Muscle layer of colon (tissue), 2 donors: ENCODE measurements around the gene NFIL3.
"Not testable (repeated sequence)": the region's sequence is repeated elsewhere in the genome, so short reads cannot be mapped to it uniquely, and the experiment has no call there.

ENCODE experiments used
- H3K27ac ChIP-seq: one replicate; pipeline ENCODE4 v1.7.0; 2013; ENCODE audit warnings: low read depth, mild to moderate bottlenecking, low read length, moderate library complexity
- H3K27me3 ChIP-seq, 2 donors: one replicate each; pipeline ENCODE4 v1.7.0; 2013; ENCODE audit warnings: low read length in 2 of 2, mild to moderate bottlenecking in 2 of 2; ENCODE audit not compliant: insufficient read depth in 2 of 2, control insufficient read depth in 1 of 2
- H3K36me3 ChIP-seq: one replicate; pipeline ENCODE4 v1.7.0; 2013; ENCODE audit warnings: mild to moderate bottlenecking, low read length; ENCODE audit not compliant: insufficient read depth
- H3K4me1 ChIP-seq: one replicate; pipeline ENCODE4 v1.7.0; 2013; ENCODE audit warnings: mild to moderate bottlenecking, low read length; ENCODE audit not compliant: insufficient read depth
- H3K4me3 ChIP-seq, 2 donors: one replicate each; pipeline ENCODE4 v1.7.0; 2013; ENCODE audit warnings: low read length in 2 of 2, low read depth in 1 of 2, mild to moderate bottlenecking in 1 of 2, moderate library complexity in 1 of 2
- H3K9ac ChIP-seq: one replicate; pipeline ENCODE4 v1.7.0; 2013; ENCODE audit warnings: low read length
- H3K9me3 ChIP-seq: one replicate; pipeline ENCODE4 v1.7.0; 2013; ENCODE audit warnings: mild to moderate bottlenecking, low read length
- donor health status: abdominal sarcoma.
- donor health status: Adenocarcinoma of cecum.

The NFIL3 gene

DNA sequence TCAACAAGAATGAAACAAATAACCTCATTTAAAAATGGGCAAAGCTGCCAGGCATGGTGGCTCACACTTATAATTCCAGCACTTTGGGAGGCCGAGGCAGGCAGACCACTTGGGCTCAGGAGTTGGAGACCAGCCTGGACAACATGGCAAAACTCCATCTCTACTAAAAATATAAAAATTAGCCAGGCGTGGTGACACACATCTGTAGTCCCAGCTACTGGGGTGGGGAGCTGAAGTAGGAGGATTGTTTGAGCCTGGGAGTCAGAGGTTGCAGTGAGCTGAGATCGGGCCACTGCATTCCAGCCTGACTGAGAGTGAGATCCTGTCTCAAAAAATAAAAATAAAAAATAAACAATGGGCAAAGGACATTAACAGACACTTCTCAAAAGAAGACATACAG lies 53.6 kb downstream of the NFIL3 start:
- not testable (repeated sequence) for H3K9me3 ChIP-seq, H3K9ac ChIP-seq, H3K27ac ChIP-seq, H3K27me3 ChIP-seq, H3K4me1 ChIP-seq, H3K4me3 ChIP-seq, H3K36me3 ChIP-seq

DNA sequence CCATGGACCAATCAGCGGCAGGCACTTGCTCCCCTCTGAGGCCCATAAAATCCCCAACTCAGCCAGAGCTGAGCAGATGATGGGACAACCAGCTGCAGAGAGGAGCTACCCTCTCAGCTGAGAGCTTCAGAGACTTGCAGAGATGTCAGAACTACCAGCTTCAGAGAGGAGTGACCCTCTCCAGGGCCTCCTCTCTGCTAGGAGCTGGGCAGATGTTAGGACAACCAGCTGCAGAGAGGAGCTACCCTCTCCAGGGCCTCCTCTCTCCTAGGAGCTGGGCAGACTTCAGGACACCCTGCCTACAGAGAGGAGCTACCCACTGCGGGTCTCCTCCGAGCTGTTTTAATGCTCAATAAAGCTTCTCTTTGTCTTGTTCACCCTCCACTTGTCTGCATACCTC lies 58.9 kb downstream of the NFIL3 start:
- peaks cover 16% of the 10 kb centered on the region for H3K4me1 ChIP-seq
- H3K27ac ChIP-seq = no peak overlapping the region
- no peaks in the 10 kb centered on the region for H3K36me3 ChIP-seq
- no peak overlapping the region for H3K9ac ChIP-seq
- H3K9me3 ChIP-seq = no peaks in the 10 kb centered on the region
- no peaks in the 10 kb centered on the region for H3K27me3 ChIP-seq
- no peak overlapping the region for H3K4me3 ChIP-seq

DNA sequence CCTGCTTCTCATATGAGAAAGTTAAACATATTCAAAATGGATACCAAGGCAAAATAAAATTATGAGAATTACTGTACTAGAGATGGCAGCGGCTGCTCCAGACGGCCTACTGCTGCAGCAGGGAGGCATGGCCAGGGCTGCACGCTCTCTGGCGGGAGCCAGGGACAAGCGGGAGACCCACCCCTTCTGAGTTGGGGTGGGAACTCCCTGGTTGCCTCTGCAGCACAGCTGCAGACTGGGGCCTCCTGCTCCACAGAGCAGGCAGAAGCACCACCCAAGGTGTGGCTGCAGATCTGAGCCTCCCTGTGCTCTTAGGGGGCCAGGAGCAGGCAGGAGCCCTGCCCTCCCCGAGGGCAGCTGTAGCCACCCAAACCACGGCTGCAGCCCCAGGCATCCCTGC lies 59.6 kb downstream of the NFIL3 start:
- Histone ChIP-seq H3K9ac (no peak overlapping the region), H3K9me3 (no peaks in the 10 kb centered on the region), H3K4me1 (peaks cover 20% of the 10 kb centered on the region), H3K36me3 (no peaks in the 10 kb centered on the region), H3K27ac (no peak overlapping the region), H3K4me3 (no peak overlapping the region), H3K27me3 (no peaks in the 10 kb centered on the region)

DNA sequence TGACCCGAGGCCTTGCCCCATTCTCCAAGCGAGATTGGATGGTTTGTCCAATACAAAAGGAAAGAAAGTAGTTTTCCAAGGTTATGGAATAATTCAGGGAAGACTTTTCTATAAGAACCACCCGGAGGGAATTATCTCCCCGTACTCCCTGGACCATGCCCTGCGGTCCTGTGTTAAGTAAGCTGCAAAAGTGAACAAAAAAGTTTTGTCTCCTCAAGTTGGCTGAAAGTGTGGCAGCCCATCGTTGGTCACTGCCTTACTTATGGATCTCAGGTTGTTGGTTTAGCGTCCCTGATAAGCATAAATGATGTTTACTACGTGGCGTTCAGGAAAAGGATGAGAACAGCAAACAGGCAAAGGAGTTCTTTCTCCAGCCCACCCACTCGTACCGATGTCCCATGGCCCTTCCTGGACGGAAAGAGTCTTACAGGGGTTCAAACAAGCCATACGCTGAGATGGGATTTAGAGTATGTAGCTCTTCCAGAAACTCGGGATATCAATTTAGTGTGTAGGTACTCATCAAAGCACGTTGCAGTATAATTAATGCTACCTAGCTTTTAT lies 61.5 kb downstream of the NFIL3 start:
- H3K4me3 ChIP-seq = peak overlapping the region; percentile 40 to 94
- peak overlapping the region; percentile 16 for H3K9ac ChIP-seq
- H3K27ac ChIP-seq = peak overlapping the region; percentile 35

DNA sequence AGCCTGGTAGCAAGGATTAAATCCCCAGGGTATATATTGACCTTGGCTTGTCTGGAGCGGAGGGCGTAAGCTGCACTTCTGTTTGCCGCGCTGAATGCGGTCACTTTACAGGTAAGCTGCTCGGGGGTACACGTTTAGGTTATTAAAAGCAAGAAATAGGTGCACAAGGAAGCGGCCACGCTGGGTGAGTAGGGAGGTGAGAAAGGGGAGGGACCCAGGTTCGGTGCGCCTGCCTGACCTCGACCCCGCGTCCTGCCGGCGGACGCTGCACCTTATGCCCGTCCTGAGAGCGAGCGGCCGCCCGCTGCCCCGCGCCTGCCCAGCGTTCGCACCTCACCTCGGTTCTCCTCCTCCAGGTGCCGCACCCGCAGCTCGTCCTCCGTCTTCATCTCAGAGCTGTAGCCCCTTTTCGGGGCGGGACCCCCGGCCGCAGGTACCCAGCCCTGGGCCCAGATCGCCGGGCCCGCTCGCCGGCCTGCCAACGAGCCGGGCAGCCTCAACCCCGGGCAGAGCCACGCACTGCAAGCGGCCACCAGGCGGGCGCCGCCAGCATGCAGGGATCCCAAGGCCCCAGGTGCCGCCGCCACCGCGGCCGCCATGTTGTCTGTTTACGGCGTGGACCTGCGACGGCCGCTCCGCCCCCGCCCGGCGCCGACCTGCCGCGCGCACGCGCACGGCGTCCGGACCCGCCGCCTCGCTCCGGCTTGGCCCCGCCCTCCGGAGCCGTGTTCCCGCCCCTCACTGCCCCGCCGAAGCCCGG lies 62.2 kb downstream of the NFIL3 start, which contains the start of gene AUH:
TSS of gene AUH (minus strand) at position 628 of the 760 bp plus-strand sequence. CDS start at position 599, 29 bp downstream.
- peak within 1 kb of the TSS; percentile 65 for H3K27ac ChIP-seq
- no peaks in the 10 kb centered on the region for H3K9me3 ChIP-seq
- no peaks in the 10 kb centered on the region for H3K27me3 ChIP-seq
- peak within 1 kb of the TSS; percentile 79 for H3K9ac ChIP-seq
- peak within 1 kb of the TSS; percentile 83 to 94 for H3K4me3 ChIP-seq
- H3K4me1 ChIP-seq = peaks cover 22% of the 10 kb centered on the region
- no peaks in the 10 kb centered on the region for H3K36me3 ChIP-seq

More for the DNA sequence above, 61.5 kb downstream of the NFIL3 start:
- no peaks in the 10 kb centered on the region for H3K9me3 ChIP-seq
- peaks cover 22% of the 10 kb centered on the region for H3K4me1 ChIP-seq
- H3K36me3 ChIP-seq = no peaks in the 10 kb centered on the region
- no peaks in the 10 kb centered on the region for H3K27me3 ChIP-seq

DNA sequence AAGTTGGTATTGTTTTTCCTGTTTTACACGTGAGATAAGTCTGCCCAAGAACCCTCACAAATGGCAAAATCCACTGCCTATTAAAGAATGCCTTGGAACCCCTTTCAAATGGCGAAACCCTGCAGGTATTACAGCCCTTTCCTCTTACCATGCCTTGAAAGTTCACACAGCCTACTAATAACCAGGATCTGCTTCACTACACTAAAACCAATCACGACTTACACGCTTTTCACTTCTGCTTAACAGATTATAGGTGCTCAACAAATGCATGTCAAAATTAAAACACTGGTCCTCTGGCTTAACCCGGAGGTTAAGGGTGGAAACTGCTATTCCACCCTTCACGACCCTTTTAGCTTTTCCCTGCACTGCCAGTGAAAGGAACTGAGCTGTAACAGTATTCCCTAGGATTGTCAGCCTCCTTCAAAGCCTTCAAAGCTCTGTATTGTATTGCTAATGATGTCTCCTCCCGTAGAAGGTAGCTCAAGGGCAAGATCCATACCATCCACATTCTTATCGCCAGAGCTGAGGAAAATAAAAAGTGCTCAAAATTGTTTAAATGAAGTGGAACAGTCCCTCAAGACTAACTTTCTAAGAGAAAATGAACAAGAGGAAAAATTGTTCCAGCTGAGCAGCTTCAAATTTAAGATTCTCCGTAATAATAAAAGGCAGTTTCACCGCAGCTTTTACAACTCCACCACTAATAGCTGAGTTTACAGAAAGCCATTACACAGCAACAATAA lies 62.9 kb downstream of the NFIL3 start:
- peak overlapping the region; percentile 65 for H3K27ac ChIP-seq

DNA sequence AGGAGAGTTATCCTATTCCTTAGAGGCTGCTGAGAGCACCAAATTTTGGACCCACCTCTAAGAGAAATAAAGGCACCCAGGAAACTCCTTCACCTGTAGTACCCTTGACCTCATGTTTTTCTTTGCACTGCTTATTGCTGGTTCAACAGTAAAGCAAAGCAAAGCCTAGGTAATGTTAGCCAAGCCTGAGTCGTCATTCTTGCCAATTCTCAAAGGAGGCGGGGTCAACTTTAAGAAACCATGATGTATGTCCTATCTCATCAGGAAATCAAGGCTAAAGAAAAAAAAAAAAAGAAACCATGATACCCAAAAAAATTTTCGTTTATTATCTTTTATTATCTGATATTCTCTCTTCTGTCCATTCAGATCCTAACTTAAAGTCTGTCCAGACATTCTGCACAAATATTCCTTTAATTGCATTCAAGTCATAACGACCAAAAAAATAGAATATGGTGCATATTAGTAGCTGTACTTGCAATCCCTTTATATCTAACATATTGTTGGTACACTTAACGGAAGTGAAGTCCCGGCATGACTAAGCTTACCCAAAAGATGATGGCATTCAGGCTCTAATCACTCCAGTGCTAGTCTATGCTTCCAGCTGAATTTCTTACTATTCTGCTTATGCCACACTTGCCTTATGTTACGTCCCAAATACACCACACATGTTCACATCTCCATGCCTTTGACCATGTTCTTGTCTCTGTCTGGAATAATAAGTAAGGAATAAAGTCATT lies 63.7 kb downstream of the NFIL3 start:
- peak overlapping the region; percentile 83 to 94 for H3K4me3 ChIP-seq
- no peak overlapping the region for H3K27ac ChIP-seq
- H3K9ac ChIP-seq = peak overlapping the region; percentile 11
- H3K27me3 ChIP-seq = no peaks in the 10 kb centered on the region
- peaks cover 22% of the 10 kb centered on the region for H3K4me1 ChIP-seq
- peaks cover 4% of the 10 kb centered on the region for H3K36me3 ChIP-seq
- no peaks in the 10 kb centered on the region for H3K9me3 ChIP-seq

More for the DNA sequence above, 62.9 kb downstream of the NFIL3 start:
- Histone ChIP-seq H3K27me3 (no peaks in the 10 kb centered on the region), H3K4me3 (peak overlapping the region; percentile 83 to 94), H3K4me1 (peaks cover 22% of the 10 kb centered on the region), H3K36me3 (no peaks in the 10 kb centered on the region), H3K9me3 (no peaks in the 10 kb centered on the region), H3K9ac (peak overlapping the region; percentile 79)

DNA sequence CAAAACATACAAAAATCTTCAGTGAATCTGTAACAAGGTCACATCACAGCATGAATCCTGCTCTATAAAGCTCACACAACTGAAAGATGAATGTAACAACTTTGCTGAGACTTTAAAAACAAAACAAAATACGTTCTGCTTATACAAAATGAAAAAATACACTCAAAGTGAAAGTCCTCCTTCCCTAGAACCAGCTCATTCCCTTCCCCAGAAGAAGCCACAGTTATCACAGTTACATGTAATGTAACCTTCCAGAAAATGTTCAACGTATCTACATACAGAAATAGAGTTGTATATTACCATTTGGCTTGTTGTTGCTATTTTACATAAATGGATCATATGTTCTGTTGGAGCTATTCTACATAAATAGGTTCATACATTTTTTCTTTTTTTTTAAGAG lies 64.5 kb downstream of the NFIL3 start:
- H3K9ac ChIP-seq = no peak overlapping the region
- H3K4me1 ChIP-seq = peaks cover 22% of the 10 kb centered on the region
- H3K9me3 ChIP-seq = no peaks in the 10 kb centered on the region
- H3K36me3 ChIP-seq = peaks cover 5% of the 10 kb centered on the region
- H3K27ac ChIP-seq = no peak overlapping the region
- no peak overlapping the region for H3K4me3 ChIP-seq
- no peaks in the 10 kb centered on the region for H3K27me3 ChIP-seq
